Frontal cortex (tissue), 4 donors: Measurements from ENCODE around the gene KHK. TPM values are rescaled to one million over a fixed set of nuclear protein-coding genes. Genes with fewer than 3 reads are reported as not detected.
"Not testable (repeated sequence)": the region's sequence is repeated elsewhere in the genome, so short reads cannot be mapped to it uniquely, and the experiment has no call there.

Source experiments
- DNase-seq, 2 donors: peaks; one replicate each; pipeline ENCODE4 v3.0.0; 2012; ENCODE audit warnings: low spot score in 2 of 2
- FAIRE-seq: peaks from 2 replicates; lab custom pipeline; 2012; peaks lifted over from hg19 to GRCh38; lab: Jason Lieb, UNC
- total RNA-seq: library from RNA; depleted of rRNA; stranded (reverse); fragments of >200 nt; gene quantifications from one replicate; pipeline ENCODE4 v1.2.3, GENCODE V29; 2014
- donor health status: control.
- donor health status: control.
- donor health status: control.

Gene KHK
- total RNA-seq, 1 donor from 2014 or later: 4.9 TPM

DNA sequence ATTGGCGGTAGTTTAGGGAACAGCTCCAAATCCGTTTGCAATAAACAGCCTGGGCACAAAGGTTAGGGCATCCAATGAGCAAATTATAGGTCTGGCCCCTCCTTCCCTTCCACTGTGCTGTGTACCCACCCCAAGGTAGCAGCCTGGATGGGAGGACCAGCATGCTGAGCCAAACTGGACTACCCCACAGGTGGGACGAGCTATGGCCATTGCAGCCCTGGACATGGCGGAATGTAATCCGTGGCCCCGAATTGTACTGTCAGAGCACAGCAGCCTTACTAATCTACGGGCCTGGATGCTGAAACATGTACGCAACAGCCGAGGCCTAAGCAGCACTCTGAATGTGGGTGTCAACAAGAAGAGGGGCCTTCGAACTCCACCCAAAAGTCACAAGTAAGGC, 28.4 kb upstream of the KHK start:
- no peak for DNase-seq
- FAIRE-seq: no peak

DNA sequence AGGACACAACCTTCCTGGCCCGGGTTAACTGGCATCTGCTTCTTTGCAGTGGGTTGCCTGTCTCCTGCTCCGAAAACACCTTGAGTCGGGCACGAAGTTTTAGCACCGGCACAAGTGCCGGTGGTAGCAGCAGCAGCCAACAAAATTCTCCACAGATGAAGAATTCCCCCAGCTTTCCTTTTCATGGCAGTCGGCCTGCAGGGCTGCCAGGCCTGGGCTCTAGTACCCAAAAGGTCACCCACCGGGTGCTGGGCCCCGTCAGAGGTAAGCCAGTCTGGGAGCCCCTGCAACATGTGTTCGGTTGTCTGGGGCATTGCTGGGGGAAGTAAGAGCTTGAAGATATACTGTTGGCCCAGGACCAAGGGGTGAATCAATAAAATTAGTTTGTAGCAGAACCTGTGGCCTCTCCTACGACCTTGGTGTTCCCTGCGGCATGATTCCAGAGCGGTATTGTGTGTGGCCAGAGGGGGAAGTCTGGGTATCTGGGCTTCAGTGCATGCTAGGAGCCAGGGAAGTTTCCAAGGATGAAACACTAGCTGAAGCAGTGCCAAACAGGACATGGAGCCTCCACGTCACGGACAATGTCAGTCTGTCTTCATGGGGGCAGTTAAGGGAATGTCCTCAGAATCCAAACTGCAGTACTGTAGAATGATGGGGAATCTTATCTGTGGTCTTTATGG, 27.3 kb upstream of the KHK start:
- FAIRE-seq: no peak
- DNase-seq: no peak

DNA sequence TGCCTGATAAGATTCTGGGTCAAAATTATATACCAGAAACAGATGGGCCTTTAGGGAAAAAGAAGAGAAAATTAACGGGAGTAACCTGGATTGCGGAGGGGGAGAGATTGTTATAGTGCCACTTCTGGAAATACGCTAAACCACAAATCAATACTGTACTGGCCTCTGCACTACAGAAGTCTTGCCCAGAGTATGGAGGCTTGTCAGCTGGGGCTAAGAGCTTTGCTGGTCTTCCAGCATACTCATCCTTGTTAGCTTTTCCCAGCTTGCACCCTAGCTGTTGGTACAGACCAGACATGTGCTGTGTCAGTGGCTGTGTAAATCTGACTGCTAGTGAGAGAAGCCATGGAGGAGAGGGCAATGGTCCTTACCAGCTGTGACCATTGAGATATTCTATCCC, 26.2 kb upstream of the KHK start:
- no peak for FAIRE-seq
- no peak for DNase-seq

DNA sequence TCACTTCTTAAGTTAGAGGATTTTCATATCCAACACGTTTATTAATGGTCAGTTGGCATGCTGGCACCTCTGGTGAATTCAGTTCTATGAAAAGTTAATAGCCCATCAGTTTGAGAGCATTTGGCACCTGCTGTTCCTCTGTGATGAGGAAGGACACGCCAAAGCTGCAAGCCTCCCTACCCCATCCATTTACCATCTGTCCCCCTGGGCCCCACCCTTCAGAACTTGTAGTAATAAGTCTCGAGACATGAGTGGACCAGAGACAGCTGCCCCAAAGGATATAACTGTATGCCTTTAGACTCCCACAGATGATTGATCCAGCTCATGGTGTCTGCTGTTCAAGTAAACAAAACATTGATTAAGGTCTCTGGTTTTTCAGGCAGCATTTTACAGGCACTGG, 21.4 kb upstream of the KHK start:
- FAIRE-seq: no peak
- DNase-seq: no peak

DNA sequence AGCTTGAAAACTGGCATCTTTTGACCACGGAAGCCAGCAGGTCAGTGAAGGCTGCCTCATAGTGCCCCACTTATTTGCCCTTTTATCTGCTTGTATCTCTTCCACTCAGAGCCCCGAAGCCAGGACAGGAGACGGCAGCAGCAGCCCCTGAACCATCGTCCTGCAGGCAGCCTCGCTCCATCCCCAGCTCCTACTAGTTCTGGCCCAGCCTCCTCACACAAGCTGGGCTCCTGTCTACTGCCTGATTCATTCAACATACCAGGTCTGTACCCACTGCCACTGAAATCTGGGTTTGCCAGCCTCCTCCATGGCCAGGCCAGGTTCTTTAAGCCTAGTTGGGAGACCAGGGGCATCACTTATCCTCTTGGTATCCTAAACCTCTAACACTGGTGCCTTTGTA, 19.2 kb upstream of the KHK start:
- DNase-seq: no peak
- FAIRE-seq: no peak

DNA sequence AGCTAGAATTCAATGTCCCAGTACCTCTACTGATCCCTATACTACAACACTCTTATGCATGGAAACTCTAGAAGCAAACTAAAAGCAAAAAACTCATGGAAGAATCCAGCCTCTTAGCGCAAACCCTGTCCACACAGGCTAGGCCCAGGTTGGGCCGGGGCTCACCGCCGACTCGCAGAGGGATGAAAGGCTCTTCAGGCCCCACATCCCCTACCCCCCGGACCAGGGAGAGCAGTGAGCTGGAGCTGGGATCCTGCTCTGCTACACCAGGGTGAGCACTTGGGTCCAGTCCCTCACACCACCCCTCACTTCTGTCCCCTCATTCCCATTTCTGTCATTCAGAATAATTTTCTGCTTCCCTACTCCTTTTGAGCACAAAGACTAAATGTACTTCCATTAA, 17.1 kb upstream of the KHK start:
- DNase-seq: no peak
- no peak for FAIRE-seq

DNA sequence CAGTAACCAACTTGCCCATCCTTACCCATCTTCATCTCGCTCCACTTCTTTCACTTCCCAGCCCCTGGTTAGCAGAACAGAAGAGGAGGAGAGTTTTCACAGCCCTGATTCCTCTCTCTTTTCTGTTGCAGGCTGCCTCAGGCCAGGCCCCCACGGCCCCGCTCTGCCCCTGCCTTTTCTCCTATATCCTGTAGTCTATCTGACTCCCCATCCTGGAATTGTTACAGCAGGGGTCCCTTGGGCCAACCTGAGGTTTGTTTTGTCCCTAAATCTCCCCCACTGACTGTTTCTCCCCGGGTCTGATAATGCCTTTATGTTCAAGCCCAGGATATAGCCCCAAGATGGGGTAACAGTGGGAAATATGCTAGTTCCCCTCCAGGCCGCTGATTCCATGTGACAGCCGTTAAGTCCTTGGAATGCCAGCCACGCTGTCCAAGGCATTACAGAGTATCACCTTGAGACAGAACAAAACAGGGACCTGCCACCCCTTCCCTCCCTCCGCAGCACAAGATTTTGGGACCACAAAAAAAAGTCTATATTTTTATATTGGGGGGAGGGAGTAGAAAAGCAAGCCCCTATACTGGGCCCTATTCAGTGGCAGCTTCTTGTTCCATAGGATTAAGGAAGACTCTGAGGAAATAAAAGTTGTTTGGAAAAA, 16.5 kb upstream of the KHK start:
- FAIRE-seq: no peak

DNA sequence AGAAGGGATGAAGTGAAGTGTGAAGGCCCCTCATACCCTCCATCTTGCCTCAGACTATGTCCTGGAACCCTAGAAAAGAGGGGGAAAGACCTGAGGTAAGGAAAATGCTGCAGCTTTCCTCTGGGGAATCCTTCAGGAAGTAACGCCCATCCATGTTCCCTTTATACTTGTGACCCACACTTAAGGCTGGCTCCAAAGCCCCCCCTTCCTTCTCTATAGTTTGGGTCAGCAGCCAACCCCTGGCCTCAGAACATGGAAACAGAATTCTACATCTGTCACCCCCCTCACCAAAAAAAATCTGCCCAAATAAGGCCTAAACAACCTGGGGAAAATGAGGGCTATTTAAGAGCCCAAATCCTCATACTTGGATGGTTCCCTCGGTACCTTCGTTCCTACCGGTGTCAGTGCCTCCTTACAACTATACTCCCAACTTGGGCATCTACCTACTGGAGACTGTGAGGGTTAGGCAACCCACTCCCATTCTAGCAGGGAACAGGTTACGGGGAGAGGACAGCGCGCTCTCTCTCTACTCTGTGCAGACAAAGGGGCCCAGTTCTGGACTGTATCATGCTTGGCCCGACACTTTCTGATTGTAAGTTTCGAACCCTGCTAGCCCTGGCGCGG, 15.8 kb upstream of the KHK start:
- FAIRE-seq: no peak
- DNase-seq: no peak

More for the DNA sequence above, 16.5 kb upstream of the KHK start:
- DNase-seq: no peak

DNA sequence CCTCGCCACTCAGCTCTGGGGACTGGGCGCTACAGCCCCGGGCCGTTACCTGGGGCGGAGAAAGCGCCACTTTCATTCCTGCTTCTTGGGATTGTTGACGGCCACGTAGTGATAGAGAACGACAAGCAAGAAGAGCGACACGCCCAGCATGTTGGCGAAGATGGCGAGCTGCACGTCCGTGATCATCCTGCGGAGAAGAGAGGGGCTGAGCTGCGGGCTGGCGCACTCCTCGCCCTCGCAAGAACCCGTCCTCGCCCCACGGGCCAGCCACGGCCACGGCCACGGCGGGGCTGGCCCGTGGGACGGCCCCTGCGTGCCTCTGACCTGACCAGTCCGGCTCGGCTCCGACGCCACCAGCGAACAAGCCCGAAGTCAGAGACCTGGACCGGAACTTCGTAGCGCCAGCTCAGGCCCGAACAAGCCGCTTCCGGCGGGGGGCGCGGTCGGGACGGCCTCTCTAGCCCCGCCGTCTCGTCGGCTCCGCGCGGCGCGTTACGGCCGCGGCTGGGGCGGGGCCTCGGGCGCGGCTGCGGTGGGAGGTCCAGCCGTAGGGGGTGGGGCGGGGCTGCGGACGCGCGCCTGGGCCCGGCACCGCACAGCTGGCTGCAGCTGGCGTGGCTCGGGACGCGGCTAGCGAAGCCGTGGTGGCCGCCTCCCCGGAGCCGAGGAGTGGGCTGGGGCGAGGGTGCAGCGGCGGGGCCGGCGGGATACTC, 15.1 kb upstream of the KHK start, which contains the start of gene OST4:
Gene OST4, minus strand, starts transcription at position 378 of the 713 bp plus-strand sequence.
- FAIRE-seq (no peak), DNase-seq (peak; percentile 99)

DNA sequence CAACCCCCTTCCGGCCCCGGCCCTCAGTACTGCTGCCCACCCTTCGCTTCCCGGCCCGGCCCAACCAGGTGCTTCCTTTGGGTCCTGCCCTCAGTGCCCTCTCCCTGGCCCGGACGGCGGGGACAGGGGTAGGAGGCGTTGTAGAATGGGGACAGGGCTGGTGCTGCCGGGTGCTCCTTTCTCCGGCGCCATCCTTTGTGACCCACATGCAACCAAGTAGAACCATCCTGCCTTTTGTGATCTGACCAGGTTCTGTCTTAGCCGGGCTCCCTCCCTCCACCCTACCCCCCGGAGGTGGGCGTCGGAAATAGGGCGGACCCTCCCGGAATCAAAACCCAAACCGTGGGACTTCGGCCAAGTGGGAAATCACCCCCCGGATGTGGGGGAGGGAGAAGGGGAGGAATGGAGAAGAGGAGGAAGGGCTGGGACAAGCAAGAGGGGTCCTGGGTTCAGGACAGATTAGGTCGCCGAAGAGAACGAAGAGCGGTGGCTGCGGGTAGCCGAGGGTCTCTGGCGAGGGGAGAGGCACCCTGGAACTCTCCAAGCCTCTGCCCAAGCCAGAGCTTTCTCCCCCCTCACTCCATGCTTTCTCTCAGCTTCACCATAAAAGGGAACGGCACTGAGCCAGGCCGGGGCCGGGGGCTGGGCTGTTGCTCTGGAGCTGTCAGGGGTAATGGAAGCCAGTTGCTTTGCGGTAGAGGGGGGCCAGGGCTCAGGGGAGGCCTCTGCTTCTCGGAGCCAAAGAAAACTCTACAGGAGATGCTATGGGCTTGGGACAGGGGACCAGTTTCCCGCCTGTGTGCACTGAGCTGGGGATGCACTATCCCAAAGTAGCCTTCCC, 14.4 kb upstream of the KHK start:
- DNase-seq: no peak
- FAIRE-seq: no peak

DNA sequence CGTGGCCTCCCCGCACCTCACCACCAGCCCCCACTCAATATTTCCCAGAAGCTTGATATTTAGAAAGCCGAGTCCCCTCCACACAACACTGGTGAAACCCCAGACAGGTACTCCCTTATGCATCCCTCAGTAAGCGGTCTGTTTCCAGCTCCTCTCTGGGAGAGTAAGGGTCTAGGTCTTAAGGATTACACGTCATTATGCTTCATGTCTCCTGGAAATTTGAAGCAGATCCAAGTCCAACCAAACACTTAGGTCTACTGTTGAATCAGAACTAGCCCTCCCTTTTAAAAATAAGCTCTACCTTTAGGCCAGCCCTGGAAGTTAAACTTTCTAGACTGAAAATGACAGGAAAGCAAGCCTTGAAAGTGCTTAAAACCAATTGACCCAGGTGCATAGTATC, 13.7 kb upstream of the KHK start:
- no peak for DNase-seq
- FAIRE-seq: no peak

DNA sequence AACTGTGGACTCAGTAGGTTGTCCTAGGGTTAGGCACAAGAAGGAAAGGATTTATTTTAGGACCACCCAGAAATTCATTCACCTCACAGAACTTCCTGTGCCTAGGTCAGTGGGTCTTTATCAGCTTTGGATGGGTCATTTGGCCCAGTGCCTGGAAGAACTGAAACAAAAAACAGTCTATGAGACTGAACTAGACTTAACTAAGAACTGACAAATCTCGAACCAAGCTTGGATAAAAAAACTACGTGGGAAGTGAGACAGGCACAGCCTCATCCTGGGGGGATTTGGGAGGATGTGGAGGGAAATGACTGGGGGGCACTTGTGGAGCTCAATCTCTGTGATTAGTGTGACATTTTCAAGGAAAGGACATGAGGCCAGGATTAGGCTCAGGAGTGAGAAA, 12.8 kb upstream of the KHK start:
- no peak for DNase-seq
- FAIRE-seq: no peak

DNA sequence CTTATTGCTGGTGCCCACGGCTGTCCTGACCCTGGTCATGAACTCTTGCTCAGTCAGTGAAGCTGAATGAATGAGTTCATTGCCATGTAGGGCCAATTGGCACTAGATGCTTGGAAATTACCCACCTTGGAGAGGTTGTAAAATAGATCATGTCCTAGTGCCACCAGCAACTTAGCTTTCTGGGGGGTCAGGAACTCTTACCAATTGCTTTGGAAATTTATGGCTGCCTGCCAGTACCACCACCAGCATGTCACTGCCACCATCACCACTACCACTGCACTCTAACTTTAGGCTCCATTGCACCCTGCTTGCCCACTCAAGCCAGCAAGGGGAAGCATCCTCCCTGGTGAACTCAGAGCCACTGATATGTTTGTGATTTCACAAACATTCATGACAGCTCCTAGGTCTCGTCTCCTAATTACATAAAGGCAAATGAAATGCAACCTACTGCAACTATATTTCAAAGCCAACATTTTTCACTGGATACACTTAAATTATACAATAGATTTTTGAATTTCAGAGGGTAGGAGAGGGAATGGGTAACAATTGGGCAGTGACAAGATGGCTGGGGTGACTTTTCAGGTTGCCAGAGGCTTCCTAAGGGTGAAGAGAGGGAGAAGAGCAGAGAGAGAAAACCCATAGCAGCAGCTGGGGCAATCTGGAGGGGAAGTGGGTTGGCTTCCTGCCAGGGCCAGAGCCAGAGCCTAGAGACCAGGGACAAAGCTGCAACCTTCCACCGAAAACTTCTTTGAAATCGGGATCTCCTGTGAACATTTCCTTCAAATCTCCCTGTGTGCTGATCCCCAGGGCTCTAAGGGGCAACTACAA, 11.6 kb upstream of the KHK start:
- DNase-seq: no peak
- no peak for FAIRE-seq

DNA sequence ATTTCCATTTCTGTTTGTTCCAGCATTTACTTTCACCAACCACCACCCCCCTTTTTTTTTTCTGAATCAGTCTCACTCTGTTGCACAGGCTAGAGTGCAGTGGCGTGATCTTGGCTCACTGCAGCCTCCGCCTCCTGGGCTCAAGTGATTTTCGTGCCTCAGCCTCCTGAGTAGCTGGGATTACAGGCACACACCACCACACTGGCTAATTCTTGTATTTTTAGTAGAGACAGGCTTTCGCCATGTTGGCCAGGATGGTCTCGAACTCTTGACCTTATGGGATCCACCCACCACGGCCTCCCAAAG, 11.1 kb upstream of the KHK start:
- not testable (repeated sequence) for DNase-seq

DNA sequence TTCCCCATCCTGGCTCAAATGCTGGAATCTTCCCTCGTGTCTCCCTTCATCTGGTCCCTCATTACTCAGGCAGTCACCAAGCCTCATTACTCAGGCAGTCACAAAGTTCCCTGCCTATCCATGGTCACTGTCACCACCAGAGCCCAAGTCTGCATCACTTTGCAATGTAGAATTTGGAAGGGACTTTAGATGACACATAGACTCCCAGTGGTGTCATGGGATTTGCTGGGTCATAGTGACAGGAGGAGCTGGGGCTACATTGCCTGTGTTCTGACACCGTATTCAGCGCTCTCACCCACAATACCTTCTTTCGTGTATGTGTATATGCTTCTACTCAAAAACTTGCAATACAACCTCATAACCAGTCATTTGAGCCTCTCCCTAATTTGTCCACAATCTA, 10.2 kb upstream of the KHK start:
- no peak for DNase-seq
- no peak for FAIRE-seq

More for the DNA sequence above, 11.1 kb upstream of the KHK start:
- not testable (repeated sequence) for FAIRE-seq

DNA sequence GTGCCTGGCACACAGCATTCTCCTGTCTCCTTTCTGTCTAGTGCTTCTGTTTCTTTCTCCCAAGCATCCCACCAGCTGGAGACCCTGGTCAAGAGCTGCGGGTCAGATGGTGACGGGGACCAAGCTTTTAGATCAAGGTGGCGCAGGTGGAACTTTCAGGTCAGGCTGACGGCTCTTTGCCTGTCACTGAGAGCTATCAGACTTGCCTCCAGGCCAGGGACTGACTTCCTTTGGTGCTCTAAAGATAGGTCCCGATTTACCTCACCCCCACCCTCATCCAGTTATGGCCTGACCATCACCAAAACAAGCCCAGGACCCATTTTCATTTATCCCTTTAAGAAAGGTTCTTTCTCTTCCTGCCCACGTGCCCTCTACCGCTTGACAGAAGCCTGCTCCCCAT, 9.3 kb upstream of the KHK start:
- FAIRE-seq (no peak), DNase-seq (no peak)

DNA sequence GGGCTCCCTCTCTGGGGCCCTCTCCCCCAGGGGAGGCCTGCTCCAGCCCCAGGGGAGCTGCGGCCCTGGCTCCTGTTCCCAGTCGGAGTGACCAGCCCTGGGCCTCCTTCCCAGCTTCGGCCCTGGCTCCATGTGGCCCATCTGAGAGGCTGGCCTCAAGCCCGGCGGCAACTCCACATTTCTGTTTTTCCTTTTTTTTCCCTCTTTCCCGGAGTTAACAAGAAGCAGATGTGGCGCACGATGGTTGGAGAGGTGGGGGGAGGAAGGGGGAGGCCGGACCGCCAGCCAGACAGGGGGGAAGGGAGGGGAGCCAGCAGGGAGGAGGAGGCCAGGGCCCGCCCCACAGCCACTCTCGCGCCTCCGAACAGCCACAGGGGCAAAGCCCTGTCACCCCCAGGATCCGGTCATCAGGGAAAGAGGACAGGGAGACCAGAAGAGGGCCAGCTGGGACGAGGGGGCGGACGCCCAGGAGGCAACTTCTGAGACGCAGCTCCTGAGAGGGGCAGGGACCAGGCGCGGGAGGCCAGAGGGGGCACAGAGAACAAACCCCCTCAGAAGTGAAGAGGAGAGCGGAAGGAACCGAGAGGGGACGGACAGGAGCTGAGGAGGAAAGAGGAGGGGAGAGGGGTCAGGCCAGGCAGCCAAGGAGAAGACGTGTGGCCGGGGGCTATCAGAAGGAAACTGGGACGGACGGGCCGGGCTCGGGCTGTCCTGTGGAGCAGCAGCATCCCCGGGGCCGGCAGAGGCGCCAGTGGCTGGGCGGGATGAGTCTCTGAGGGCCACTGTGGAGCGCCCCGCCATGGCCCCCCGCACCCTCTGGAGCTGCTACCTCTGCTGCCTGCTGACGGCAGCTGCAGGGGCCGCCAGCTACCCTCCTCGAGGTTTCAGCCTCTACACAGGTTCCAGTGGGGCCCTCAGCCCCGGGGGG, 8.0 kb upstream of the KHK start, which contains the start of gene EMILIN1:
Gene EMILIN1, plus strand, starts transcription at position 349 of the 928 bp plus-strand sequence. Its CDS starts 451 bp downstream, at position 800.
- FAIRE-seq (no peak), DNase-seq (peak; percentile 67 to 71)
